Non-pigmented ciliary epithelial cell (primary cell): ENCODE data around the gene SLC15A5.

Source experiments
- DNase-seq: peaks from one replicate; pipeline ENCODE4 v3.0.0-alpha.2; 2010; ENCODE audit warnings: low read depth

SLC15A5 gene

GRCh38 chr12:16174282-16174681 lies 103.2 kb downstream of the SLC15A5 start:
- DNase-seq: no peak

DNA sequence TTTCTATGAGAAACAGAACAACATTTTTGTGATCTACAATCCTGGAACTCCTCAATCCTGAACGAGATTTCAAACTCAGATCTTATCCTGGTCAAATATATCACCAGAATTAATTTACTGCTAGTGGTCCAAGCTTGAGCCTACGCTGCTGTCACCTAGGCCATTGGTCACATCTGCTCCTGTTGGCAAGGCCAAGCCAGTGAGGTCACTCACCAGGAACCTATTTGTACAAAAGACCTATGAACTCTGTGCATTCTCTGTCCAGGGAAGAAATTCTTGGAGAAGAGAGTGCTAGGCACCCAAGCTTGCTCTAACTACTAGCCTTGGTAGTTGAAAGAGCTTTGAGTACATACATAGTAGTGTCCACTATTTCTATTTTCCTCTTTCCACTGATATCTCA lies 106.1 kb downstream of the SLC15A5 start:
- no peak for DNase-seq

DNA sequence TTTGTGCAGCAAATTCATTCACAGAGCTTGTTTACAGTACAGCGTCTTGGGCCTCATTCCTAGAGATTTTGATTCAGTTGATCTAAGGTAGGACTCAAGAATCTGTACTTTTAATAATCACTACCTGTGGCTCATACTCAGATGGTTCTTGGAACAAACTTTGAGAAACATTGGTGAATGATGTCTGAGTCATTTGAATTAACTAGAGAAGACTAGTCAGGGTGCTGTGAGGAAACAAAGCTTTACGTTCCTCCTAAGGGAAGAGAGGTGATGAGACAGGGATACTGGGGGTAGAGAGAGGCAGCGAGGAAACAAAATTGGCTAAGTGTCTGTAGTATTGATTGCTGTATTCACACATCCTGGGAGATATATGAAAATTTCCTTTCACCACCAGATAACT lies 109.4 kb downstream of the SLC15A5 start:
- no peak for DNase-seq

DNA sequence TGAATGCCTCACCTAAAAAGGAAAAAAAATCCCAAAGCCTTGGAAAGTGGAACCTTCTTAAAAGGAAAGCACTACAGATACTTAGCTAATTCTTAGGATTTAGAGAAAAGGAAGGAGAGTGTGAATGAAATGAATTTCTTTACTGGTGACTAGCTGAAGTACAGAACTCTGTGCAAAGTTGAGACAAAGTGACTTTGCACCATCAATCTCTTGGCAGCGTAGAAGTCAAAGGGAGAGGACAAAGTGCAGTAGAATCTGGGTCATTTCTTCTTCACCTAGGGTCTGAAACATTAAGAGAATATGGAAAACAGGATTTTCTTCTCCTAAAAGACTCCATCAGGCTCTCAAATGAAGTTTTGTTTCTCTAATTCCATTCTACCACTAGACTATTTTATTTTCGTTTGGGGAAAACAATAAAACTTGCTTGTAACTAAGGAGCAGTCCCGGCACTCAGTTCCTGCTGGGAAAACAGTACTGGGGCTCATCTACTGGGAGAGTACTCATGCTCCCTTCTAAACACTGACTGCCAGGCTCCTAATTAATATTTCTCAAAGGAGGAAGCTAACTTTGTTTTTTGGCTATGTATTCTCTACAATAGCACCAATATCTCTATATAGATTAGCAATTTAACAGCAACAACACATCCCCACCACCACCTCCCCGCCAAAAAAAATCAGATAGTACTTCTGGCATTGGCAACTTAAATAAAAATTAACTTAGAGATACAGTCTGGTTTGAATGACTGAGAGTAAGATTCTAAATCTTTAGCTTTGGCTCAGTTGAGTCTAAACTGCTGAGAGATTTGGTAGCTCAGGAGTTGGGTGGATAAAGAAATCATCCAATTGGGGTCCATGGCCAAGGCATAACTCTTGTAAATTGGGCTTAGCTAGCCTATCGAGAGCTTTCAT lies 110.7 kb downstream of the SLC15A5 start:
- no peak for DNase-seq

DNA sequence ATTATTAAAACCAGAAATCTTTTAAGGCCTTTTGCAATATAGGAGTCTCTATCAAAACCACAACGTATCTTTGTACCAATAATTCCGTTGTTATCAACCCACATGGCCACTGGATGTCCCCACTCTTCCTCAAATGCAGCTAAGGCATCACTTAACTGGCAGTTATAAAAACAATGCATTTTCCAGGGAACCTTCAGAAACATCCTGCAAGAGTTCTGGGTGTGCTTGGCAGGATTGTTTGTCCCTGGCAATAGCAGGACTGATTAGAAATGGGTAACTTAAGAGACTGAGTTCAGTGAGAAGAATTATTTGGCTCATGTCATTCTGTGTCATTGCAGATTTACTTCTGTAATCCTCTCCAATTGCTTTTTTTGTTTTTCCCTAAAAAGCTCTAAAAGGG lies 112.0 kb downstream of the SLC15A5 start:
- DNase-seq: peak; percentile 14

DNA sequence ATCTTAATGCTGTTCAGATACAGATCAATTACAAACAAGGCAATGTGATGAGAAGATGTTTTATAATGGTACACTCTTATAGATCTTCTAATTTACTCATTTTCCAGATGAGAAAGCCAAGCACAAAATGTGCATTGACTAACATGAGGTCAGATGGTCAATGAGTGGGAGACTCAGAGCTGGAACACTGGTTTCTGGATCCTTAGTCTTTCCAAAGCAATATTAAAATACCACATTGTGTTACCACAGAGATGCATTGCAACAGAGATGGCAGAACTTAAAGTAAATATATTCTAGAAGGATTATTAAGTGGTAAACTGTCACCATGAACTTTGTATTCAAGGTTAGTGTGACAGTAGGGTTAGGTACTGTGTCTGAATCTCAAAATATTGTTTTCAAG lies 113.6 kb downstream of the SLC15A5 start:
- no peak for DNase-seq

DNA sequence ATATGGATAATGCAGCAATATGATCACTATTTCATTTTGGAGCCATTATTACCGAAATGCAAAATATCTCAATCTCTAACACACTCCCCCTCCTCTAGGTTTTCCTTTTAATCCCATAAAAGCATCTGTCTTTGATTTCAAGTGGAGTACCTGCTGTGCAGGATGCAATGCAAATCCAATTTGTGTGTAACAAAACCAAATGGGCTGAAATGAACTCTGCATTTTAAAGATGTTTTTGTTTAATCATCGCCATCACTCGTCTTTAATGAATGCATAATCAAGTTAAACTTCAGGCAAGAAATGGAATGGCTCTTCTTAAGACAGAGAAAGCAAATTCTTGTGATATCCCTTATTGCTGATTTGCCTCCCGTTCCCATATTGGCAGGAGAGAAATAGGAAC lies 114.3 kb downstream of the SLC15A5 start:
- no peak for DNase-seq

- DNase-seq: no peak
Observed at GRCh38 chr12:16159571-16159970, 117.9 kb downstream of the SLC15A5 start.

- no peak for DNase-seq
Observed at GRCh38 chr12:16158050-16158449, 119.4 kb downstream of the SLC15A5 start.

DNA sequence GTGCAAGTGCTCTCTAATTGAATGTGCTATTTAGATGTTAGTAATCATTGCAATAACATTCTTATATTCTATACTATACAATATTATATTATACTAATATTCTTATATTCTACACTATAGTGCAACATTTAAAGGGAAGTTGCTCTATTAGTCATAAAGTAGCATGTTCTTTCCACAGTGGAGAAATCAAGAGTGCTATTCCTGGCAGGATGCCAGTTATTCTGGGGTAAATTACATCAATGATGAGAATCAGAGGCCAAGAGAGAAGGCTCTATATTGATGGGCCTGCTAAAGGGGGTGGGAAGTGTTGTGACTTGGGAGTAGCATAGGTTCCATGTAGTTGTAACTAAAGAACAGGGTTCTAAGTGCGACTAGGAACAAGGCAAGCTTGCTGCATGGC lies 121.5 kb downstream of the SLC15A5 start:
- no peak for DNase-seq

DNA sequence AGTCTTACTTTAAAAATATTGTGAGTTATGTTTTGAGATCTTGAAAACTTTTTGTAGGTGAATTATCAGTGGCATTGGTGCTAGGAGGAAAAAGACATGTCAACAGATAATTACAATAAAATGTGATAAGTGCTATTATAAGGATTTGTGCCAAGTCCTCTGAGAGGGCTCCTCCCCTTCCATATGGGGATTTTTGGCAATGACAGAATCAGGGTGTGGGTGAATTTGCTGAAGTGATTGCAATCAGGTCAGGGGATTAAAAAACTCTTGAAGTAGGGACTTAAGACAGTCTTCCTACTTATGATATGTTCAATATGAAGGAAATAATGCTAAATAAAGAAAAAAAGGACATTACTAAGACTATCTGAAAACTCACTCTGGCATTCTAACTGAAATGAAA lies 122.5 kb downstream of the SLC15A5 start:
- DNase-seq: no peak

DNA sequence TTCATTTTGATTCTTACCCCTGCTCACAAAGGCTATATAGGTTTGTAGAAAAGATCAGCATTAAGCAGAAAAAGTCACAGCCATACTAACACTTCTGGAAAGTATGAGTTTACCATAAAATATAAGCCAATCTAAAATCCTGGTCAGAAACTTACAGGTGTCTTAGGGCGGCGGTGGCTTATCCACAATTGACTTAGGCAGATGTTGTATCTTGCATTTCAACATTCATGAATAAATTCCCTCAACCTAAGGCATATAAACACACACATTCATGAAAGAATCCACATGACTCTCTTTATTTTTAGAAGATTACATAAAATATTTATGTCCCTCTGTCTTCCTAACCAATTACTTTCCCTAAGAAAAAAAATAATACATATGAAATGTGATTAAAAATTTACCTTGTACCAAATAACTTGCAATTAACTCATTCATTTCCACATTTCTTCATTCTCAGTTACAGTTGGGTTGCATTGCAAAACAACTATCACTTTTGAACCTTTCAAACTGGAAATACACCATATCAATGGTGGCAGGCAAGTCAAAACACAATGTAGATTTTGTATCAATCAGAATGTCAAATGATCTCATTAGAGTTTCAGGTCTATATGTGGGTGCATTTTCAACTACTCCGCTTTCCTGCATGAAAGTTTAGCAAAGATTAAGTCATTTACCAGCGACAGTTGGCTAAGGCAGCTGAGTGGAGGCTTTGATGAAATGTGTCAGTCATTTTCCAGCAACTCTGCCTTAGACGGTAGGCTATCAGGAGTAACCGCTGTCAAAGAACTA lies 124.4 kb downstream of the SLC15A5 start:
- DNase-seq: no peak

GRCh38 chr12:16150276-16150675 lies 127.2 kb downstream of the SLC15A5 start:
- no peak for DNase-seq

DNA sequence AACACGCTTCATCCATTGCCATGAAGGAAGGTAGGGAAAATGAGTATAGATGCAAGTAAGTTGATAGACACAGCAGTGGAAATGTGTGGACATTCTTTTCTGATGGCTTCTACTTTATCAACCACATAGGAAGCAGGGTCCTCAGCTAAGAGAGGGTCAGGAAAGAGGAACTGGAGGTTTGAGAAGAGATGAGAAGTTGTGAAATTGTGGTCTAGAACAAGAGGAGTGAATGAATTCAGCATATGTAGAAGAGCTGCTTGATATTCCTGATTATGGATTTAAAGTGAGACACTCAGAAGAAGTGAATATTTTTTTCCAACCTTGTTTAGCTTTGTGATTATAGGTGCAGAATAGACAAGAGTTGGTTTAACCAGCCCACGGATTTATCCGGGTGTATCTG lies 128.5 kb downstream of the SLC15A5 start:
- DNase-seq: no peak
